OCI-LY1 (cell line): ENCODE results near the gene KCNIP4.

Experiments used
- CTCF ChIP-seq: fragments of 200-600 bp; sonication (generic), shearing (Covaris generic); IDR thresholded peaks from 2 replicates; pipeline ENCODE4 v1.5.1; 2017; ENCODE audit warnings: mild to moderate bottlenecking, antibody characterized with exemption, low read length, moderate library complexity, mixed read lengths
- EZH2 ChIP-seq: fragments of 200-600 bp; sonication (generic), shearing (Covaris generic); IDR thresholded peaks from 2 replicates; pipeline ENCODE4 v1.8.0; 2017; ENCODE audit warnings: borderline replicate concordance, mixed run types, mild to moderate bottlenecking, antibody characterized with exemption, low read length, moderate library complexity, mixed read lengths

- TF ChIP-seq CTCF (no peak), EZH2 (no peak)
Observed at GRCh38 chr4:21709031-21709430, 239.5 kb downstream of the KCNIP4 start.
